Stimulated activated CD8-positive, alpha-beta memory T cell treated with anti-CD3 and anti-CD28 coated beads, Interleukin-12 subunit alpha, Interleukin-12 subunit beta, amount 100 ng/mL, for 24 hours (primary cell): ENCODE data around the gene DHRS9.
"Not testable (repeated sequence)": the region's sequence is repeated elsewhere in the genome, so short reads cannot be mapped to it uniquely, and the experiment has no call there.

Experiments used
- DNase-seq: peaks from one replicate; pipeline ENCODE4 v3.0.0-alpha.2; 2020; ENCODE audit errors: extremely low read depth

The DHRS9 gene

DNA sequence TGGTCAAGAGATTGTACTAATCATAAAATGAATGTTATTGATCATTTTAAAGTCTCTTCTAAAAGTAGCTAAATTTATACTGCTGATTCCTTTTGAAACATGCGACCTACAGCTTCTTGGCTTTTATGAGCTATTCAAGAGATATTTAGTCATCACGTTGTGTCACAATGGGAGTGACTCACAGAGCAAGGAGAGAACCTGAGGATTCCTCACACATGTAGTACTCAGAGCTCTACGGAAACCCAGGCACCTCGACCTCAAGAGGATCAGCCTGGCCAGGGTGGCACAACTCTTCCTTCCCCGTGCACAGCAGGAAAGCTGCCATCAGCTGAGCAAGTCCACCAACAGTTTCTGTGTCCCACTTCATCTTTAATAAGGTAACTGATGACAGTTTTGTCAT lies at the start of gene DHRS9:
Gene DHRS9 (plus strand): TSS at position 223 of the 400 bp plus-strand sequence. CDS start 12,019 bp downstream, outside the sequence.
- no peak for DNase-seq

DNA sequence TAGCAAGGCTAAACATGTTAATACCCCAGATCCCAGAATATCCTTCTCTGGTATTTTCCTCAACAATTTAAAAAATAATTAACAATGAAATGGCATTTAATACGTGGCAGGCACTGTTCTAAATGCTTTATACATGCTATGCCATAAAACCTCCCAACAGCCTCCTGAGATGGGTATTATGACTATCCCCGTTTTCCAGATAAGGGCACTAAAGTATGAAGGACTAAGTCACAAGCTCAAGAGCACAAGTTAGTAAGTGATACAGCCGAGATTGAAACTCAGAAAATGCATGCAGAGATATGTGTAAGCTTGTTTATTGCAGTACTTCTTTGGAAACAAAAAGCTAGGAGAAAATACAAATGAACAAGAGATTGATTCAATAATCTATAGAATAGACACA lies 46.2 kb upstream of the DHRS9 start:
- DNase-seq, result no peak

DNA sequence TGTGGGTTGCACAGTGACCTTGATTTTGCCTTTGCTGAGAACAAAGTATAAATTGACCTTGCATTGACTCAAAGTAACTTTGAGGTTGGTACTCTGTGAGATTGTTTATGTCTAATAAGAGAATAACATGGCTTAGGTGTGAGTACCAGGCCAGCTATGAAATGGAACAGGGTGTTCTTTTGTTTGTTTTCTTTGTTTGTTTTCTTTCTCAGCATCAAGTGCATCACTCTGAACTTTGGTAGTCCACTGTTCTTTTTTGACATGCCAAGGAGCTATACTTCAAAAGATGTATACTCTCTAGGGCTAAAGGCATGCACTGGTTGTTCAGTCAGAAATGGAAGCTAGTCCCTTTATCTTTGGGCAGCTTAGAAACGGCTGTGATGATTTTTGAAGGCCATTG lies 43.3 kb upstream of the DHRS9 start:
- DNase-seq, result no peak

DNA sequence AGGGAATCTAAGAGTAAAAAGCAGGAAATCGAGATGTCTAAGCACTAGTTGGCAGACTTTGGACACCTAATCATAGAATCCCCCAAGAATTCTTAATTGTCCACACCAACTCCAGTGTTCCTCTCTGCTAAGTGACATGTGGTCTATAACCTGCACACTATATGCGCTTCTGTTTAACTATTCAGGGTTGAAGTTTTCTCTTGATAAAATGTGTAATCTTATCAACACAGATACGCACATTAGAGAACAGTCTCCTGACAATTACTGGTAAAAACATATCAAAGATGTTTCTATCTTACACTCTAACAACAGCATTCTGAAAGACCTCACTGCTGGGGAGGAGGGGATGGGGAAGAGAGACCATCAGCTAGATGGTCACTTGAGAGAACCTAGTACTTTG lies 42.1 kb upstream of the DHRS9 start:
- DNase-seq, result no peak

DNA sequence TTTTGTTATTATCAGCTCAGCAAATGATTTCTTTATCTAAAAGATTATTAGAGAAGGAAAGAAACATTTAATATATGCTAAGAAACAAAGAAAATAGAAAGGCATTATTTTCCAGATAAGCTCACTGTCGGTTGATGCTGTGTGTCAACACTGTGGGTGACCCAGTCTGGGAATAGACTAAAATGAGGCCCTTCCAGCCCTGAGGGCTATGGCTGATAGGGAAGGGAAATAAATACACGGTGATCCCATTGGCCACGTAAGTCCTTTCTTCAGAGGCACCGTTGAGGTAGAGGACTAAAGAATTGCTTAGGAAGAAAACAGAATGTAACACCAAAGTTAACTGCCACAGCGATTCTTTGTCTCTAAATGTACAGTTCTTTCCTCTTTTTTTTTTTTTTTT lies 40.0 kb upstream of the DHRS9 start:
- DNase-seq, result no peak

DNA sequence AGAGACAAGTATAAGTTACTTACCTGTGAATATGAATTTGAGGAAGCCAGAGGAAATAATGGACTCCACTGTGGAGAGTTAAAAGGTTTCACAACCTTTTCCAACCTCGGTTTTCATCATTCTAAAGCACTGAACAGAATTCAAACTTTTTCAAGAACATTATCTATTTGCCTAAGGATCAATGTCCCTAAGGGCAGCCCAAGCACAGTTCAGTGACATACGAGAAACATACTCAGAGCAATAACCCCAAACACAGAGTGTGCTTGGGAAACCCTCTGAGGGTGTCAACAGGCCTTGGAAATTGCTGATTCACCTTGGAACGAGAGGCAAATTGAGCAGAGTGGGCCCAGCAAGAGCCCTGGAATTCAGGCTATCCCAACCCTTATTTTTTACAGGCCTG lies 38.2 kb upstream of the DHRS9 start, which contains the start of gene ABCB11:
Gene ABCB11 (minus strand): TSS at position 123 of the 400 bp plus-strand sequence. CDS start 13,199 bp downstream, outside the sequence.
- DNase-seq, result no peak

DNA sequence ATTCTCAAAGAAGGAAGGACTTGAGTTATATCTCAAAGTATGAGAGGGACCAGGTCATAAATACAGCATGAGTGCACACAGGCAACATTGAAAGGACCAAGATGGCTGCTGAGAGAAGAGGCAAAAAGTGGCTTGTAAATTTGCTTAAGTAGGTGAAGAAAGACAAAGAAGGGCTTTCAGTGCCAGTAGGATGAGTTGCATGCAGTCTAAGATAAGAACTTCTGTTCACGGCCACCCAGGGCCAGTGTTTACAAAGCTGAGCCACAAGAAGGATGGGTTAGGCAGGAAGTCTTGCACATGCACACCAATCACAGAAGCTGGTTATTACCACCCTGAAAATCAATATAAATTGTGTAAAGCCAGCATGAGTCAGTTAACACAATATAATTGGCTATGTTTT lies 35.1 kb upstream of the DHRS9 start:
- DNase-seq, result no peak

DNA sequence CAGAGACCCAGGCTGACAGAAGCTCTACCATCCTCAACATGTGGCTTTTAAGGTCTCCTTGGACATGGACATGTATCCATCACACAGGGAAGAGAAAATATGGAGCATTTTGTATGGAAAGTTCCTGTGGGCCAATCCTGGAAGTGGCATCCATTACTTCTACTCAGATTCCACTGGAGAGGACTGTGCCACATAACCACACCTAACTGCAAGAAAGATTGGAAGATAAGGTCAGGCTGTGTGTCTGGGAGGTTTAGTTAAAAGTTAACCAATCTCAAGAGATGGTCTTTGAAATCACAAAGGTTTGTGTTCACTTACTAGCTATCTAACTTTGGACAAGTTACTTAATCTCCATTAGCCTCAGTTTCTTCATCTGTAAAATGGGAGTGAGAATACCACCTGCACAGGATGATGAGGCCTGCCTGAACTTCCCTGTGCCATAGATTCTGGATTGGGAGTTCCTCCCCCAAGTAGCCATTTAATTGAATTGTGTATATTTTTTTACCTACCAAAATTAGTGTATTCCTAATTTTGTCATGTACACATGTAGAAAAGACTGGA lies 34.3 kb upstream of the DHRS9 start:
- no peak for DNase-seq

DNA sequence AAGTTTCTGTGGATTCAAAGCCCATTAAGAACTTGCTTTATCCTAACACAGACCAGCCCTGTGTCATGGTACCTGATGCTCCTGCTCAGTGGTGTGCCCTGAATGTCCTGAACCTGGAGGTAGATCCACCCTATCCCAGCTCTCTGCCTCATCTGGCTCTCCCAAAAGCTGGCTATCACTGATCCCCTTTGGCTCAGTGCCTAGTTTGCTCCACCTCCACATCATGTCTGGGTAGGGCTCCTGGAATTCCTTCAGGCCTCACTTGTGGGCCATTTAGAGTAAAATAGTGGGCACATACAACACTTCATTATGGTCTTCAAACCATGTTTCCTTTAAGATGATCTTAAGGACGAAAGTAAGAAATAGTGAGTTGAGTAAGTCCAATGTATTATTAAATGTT lies 33.5 kb upstream of the DHRS9 start:
- no peak for DNase-seq

DNA sequence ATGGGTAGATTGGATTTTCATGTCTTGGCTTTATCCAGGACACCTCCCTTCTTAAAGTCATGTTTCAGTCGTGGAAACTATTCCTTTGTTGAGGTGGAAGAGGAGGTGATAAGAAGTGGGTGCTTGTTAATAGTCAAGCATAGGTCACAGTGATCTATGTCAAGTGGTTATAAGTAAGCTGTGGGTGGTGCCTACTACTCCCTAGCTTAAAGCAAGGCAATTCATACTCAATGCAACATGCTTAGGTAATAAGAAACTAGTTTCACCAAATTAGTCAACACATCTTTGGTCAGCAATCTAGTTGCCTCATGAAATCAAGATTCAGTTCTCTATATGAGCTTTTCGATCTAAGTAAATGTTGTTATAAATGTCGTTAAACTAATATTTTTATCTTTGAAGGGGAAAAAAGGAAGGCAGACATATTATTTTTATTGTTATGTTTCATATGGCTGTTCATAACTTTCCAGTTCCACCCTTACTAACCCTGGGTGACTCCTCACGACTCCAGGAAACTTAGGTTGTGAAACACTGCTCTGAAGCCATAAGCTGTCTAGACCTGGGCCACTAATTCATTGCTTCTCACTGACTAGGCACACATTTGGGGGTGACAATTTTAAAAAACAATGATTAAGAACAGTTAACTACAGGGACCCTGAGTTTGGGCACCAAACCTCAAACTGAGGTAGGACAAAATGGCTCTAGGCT lies 32.5 kb upstream of the DHRS9 start:
- DNase-seq, result no peak

DNA sequence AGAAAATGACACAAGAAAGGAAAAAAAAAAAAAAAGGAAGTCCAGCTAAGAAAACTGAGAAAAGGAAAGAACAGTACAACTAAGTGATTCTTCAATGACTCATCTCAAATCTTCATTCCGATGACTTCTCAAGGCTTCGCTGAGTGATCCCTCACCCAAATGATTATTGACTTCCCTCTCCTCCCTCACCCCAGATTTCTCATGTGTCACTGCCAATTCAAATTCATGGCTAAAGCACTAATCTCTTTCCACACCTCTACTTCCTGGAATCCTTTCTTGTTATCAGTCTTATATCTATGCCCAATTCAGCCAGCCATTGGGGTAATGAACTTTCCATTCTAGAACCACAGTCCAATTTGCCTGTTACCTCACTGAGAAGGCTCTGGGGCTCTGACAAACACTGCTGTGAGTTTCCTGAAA lies 31.0 kb upstream of the DHRS9 start:
- no peak for DNase-seq

DNA sequence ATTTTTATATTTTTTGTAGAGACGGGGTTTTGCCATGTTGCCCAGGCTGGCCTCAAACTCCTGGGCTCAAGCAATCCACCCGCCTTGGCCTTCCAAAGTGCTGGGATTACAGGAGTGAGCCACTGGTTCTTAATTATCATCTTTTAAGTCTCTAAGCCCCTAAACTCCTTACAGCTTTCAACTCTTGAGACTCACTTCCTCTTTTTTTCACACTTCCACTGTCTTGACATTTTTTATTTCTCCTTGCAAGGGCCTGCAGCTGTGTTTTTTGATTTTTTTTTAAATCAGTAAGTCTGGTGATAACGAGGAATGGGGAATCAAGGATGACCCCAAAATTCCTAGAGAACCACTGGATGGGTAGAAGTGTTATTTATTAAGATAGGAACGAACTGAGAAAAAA lies 29.7 kb upstream of the DHRS9 start:
- no peak for DNase-seq

DNA sequence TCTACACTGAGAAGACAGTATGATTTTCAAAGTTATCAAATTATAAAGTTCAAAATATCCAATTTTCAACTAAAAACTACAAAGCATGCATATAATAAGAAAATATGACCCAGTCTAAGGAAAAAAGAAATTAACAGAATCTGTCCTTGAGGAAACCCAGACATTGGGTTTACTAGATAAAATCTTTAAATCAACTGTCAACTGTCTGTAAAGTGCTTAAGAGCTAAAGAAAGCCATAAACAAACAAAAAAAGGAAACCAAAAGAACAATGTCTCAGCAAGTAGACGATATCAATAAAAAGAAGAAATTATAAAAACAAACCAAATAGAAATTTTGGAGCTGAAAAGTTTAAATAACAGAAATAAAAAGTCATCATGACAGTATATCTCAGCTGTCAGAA lies 27.8 kb upstream of the DHRS9 start:
- DNase-seq, result no peak

DNA sequence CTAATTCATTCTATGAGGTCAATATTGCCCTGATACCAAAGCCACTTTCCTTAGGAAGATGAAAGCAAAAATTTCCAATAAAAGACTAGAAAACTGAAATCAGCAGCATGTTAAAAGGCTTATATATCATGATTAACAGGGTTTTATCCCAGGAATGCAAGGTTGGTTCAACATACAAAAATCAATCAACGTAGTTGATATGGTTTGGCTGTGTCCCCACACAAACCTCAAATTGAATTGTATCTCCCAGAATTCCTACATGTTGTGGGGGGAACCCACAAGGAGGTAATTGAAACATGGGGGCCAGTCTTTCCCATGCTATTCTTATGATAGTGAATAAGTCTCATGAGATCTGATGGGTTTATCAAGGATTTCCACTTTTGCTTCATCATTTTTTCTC lies 26.5 kb upstream of the DHRS9 start:
- DNase-seq, result no peak

DNA sequence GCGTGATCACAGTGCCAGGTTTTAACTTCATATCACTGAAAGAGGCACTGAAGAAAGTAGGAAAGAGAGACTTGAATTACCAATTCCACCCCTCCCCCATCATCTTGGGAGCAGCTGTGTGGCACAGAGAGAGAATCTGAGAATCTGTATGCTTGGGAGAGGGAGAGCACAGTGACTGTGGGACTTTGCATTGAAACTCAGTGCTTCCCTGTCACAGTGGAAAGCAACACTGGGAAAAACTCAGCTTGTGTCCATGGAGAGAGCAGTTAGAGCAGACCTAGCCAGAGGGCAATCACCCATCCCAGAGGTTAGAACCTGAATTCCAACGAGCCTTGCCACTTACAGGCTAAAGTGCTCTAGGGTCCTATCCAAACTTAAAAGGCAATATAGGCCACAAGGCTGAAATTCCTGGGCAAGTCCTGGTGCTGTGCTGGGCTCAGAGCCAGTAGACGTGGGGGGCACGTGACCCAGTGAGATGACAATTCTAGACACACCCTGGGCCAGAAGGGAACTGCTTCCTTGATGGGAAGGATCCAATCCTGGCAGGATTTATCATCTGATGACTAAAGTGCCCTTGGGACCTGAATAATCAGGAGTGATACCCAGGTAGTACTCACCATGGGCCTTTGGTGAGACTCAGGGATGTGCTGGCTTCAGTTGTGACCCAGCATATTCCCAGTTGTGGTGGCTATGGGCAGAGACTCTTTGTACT lies 22.8 kb upstream of the DHRS9 start:
- DNase-seq, result no peak

DNA sequence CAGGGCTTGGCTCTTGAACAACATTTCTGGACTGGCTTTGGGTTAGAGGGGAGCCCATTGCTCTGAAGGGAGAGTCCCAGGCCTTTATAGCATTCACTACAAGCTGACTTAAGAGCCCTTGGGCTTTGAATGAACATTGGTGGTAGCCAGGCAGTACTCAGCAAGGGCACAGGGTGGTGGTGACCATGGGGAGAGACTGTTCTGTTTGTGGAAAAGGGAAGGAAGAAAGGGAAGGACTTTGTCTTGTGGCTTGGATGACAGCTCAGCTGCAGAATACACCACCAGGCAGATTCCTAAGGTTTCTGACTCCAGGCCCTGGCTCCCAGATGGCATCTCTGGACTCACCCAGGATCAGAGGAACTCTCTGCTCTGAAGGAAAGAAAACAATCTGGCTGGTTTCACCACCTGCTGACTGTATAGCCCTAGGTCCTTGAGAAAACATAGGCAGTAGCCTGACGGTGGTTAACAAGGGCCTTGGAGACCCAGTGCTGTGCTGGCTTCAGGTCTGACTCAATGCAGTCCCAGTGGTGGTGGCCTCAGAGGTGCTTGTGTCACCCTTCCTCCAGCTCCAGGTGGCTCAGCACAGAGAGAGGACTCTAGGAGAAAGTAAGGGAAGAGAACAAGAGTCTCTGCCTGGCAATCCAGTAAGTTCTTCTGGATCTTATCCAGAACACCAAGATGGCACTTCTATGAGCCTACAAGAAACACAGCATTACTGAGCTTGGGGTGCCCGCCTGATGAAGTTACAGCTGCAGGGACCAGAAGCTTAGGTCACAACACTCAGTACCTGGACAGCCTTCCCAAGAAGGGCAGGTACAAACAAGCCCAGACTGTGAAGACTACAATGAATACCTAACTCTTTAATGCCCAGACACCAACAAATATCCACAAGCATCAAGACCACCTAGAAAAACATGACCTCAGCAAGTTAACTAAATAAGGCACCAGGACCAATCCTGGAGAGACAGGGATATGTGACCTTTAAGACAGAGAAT lies 21.8 kb upstream of the DHRS9 start:
- DNase-seq, result no peak

DNA sequence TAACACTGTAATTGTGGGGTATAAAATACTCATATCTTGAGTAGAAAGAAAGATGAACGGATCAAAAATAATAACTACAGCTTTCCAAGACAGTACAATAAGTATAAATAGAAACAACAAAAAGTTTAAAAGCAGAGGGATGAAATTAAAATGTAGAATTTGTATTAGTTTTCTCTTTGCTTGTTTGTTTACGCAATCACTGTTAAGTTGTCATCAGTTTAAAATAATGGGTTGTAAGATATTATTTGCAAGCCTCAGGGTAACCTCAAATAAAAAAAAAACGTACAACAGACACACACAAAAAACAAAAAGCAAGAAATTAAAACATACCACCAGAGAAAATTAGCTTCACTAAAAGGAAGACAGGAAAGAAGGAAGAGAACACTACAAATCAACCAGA lies 20.2 kb upstream of the DHRS9 start:
- no peak for DNase-seq

DNA sequence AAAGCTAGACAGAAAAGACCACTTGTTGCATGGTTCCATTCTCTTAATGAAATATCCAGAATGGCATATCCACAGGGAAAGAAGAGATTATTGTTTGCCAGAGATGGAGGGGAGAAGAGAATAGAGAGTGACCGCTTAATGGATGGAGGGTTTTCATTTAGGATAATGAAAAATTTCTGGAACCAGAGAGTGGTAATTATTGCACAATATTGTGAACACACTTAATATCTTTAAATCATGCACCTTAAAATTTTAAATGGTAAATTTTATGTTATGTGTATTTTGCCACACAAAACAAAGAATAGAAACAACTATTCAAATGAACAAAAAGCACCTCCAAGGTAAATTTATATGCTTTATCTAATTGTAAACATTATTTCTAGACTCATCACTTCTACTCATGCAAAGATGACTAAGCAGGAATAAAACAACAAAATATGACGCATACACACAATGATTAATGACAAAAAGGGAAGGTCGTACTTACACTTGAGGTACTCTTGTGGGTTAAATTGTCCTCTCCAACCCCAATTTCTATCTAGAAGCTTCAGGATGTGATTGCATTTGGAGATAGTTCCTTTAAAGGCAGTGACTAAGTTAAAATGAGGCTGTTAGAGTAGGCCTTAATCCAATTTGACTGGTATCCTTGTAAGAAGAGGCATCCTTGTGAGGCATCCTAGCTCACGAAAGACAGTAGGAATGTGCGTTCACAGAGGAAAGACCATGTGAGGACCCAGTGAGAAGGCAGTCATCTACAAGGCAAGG lies 18.7 kb upstream of the DHRS9 start:
- no peak for DNase-seq

DNA sequence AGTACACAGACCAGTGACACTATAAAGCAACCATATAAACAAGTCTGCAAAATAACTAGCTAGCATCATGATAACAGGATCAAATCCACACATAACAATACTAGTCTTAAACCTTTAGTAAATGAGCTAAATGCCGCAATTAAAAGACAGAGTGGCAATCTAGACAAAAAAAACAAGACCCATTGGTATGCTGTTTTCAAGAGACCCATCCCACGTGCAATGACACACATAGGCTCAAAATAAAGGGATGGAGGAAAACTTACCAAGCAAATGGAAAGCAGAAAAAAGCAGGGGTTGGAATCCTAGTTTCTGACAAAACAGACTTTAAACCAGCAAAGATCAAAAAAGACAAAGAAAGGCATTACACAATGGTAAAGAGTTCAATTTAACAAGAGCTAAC lies 14.8 kb upstream of the DHRS9 start:
- DNase-seq, result not testable (repeated sequence)

DNA sequence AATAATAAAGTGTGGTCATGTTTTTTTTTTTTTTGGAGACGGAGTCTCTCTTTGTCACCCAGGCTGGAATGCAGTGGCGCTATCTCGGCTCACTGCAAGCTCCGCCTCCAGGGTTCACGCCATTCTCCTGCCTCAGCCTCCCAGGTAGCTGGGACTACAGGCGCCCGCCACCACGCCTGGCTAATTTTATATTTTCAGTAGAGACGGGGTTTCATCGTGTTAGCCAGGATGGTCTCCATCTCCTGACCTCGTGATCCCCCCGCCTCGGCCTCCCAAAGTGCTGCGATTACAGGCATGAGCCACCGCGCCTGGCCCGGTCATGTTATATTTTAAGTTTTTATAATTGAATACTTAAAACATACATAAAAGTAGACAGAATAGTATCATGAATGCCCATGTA lies 5.2 kb upstream of the DHRS9 start:
- DNase-seq, result not testable (repeated sequence)

DNA sequence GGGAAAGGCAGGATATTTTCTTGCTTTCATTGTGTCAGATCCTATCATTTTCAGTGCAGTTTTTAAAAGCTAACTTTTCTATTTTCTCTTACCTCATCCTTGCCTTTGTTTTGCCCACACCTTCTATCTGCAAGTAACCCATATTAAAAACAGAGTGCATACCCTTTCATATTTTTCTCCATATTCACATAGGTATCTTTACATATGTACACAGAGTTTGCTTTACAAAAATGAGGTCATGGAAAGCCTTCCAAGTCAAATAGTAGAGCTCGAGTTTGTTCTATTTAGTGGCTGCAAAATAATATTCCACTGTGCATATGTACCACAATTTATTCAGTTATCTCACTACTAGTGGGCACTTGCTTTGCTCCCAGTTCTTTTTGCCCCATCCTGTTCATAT lies 3.9 kb upstream of the DHRS9 start:
- no peak for DNase-seq
